GM19395 (cell line): ENCODE measurements around the gene CACNB2.

Experiments
- ATAC-seq: cut with Tn5 transposase; IDR thresholded peaks from one replicate; pipeline ENCODE4 v1.9.1; 2021; ENCODE audit warnings: mild to moderate bottlenecking, moderate library complexity; ENCODE audit not compliant: unreplicated experiment

Gene CACNB2

DNA sequence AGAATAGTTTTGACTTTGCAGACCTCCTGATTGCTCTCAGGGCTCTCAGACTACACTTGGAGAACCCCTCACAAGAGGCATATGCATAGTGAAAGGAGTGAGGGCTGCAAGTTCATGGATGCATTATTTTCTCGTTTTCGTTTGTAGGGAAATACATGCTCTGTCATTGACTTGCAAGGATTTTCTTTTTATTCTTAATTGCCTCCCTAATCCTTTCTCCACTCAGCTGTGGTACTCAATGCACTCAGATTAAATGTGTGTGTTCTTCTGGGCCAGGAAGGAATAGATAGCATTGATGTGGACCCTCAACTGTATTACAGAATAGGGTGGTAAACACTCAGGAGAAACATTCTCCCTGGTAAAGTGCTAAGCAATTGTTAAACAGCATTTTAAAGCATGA, 188.7 kb downstream of the CACNB2 start:
- ATAC-seq: no peak

DNA sequence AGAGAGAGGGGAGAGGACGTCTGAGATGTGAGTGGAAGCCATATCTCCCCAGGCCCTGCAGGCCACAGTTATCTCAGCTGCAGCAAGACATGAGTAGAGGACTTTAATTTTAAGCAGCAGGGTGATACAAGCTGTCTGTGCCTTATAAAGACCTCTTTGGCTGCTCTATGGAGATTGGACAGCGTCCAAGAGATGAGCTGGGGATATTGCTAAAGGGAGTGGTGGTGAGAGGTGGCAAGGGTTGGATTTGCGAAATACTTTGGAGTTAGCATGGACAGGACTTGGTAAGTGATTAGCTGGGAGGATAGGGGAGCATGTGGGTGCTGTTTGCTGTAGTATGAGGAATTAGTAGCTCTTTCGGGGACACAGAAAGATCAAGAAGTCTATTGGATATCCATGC, 191.8 kb downstream of the CACNB2 start:
- no peak for ATAC-seq

DNA sequence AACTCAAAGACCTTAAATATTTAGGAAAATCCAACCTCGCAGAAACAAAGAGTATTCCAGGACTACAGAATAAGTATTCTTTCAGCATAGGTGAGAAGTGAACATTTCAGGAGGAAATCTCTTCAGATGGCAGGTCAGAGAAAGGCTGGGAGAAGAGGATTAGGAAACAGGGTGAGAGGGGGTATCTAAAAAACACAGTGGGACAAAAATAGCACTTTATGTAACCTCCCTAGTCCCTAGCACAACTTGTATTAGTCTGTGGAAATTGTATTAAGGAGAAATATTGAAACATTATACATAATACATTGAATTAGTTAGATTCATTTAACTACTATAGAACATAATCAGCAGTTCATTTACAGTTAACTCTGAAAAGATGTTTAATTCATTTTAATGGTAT, 192.3 kb downstream of the CACNB2 start:
- no peak for ATAC-seq

DNA sequence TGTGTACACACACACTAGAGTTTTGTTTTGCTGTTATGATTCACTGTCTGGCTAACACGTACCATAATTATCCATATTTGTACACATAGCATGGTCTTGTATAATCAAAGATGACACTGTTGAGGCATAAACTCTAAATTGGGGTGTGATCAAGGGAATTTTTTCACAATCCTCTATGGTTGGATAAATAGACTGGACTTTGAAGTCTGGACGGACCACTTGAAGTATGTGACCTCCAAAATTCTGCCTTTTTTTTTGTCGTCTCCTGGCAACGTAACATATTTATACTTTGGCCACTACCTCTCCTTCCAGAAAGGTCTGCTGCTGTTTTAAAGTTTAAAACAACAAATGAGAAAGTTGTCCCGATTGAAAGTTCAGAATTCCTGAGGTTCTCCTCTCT, 193.4 kb downstream of the CACNB2 start:
- no peak for ATAC-seq

DNA sequence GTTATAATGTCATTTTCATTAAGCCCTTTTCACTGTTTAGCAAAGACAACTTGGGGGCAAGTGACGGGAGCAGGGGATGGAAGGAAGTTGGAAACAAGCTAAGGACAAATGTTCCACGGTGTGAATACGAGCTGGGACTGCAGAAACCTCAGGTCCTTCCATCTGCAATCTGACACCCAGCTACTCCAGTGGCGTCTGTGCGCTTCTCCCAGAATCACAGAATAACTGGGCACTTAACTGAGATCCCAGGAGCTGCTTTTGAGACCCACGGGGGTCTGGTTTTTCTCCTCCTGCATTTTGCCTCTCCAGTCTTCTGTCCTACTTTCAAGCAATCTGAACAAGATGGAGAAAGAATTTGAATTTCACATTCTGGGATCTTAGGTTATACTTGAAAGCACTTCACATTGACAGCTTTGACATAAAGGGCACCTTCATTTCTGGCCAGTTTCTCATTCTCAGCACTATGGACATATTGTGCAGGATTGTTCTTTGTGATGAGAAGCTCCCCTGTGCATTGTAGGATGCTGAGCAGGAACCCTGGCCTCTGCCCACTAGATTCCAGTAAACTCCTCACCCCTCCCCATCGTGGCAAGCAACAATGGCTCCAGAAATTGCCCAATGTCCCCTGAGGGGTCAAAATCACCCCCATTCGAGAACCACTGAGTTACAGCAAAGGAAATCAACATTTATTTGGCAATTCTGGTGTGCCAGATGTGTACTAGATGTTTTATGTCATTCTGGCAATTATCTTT, 194.1 kb downstream of the CACNB2 start:
- no peak for ATAC-seq

DNA sequence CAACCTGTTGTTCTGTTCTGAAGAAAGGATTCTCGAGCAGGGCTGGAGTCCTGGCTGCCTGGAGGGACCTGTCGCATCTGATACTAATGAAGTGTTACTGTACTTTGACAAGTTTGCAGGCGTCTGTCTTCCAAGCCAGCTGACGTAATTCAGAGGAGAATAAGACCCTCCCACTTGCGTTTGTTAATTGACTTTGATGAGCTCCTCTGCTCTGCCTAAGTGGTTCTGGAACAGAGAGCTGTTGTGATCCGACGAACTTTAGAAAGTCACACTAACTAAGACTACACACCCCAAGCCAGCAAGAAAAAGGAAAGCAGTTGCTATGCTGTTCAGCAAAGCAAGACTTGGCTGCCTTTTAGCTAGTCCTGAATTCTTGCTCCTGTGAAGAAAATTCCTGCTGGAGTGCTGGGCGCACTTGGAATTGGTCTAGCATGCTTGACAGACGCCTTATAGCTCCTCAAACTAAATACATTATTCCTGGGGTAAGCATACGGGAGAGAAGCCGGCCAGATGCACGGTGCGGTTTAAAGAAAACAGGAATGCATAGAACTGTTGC, 200.3 kb downstream of the CACNB2 start:
- no peak for ATAC-seq

DNA sequence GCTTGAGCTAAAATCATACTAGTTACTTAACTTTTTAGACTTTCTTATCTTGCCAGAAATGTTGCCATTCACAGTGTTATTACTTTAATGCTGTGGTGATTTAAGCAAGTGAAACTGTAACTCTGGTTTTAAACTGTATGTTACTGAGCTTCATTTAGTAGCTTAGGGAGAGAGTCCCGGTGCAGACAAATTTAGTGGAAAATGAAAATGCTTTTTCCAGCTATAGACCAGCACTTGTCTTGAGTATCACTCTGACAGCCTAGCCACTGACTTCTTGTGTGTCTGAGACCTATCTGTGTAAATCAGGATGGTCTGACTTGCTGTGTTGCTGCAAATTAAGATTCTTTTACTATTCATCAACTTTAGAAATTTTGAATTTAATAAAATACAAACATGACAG, 200.8 kb downstream of the CACNB2 start:
- no peak for ATAC-seq

DNA sequence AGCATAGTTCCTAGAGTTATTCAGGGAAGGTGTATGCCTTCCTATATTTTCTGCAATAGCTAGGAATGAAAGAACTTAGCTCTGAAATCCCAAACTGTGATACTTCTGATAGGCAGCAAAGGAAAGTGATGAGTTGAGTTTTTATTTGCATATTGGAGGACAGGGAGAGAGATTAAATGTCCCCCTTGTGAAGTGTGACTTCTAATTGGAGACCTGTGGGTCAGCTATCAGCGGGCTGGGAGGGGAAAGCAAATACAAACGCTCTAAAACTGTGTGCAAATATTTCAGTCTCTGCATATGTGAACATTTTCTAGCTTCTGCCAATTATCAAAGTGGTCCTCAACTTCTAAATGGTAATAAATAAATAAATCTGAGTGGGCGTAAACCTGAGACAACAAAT, 203.3 kb downstream of the CACNB2 start:
- ATAC-seq: no peak

DNA sequence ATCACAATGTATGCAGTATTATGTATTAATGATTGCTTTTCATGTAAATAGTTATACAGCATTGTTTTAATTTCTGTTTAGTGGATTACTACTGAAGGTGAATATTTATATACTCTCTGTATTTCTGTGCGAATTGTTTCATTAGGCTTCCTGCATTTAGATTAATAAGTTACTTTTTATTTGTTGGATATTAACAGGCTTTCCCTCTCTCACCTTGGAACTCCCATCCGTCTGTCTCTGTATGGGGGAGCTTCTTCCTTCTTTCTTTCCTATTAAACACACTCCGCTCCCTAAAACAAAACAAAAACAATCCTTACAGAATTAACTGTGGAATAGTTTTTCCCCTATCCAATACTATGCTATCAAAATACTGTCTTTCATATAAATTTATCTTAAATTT, 205.1 kb downstream of the CACNB2 start:
- no peak for ATAC-seq

DNA sequence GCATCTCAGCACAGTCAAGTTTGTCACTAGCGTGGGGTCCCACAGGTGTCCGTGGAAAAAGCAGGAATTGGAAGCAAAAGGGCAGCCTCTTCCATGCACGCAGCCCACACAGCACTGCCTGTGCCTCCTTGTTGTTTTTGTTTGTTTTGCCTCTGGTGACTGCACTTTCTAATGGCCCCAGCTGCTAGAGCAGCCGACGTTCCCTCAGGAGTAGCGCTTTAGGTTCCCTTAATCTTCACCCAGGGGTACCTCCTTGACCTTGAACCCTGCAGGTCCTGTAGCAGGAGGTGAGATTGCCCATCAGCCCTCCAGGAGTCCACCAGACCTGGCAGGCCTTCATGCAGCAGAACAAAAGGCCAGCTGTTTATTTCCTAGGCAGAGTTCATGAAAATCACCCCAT, 210.1 kb downstream of the CACNB2 start:
- no peak for ATAC-seq

DNA sequence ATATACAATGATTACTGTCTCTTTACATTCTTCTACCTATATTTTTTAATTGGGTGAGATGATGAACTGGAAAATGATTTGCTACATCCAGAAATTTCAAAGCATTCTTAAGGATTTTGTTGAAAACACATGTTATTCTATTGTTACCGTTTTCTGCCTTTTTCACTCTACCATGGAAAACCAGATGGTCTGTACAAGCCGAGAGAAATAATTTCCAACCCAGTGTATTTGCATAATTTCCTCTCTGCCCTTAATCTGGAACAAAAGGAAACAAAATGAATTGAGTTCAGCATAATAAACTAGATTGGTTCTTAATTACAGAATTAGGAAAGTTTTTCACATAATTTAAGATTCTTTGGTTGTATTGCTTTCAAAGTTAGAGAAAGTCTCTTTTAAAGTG, 211.2 kb downstream of the CACNB2 start:
- no peak for ATAC-seq

DNA sequence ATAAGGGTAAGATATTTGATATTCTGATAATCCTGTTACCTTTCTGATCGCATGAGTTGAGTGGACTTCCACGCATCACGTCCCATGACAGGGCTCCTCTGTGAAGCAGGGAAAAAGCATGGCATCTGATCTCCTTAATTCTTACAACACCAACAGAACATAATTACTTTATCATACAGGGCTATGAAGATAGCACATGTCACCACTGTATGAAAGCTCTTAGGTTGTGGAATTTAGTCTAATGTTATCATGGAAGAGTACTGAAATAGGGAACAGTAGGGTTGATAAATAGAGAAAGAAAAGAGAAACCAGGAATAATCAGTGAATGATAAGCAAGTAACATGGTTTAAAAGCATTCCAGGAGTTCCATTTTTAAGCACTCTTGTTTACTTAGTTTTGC, 212.0 kb downstream of the CACNB2 start:
- ATAC-seq: no peak

DNA sequence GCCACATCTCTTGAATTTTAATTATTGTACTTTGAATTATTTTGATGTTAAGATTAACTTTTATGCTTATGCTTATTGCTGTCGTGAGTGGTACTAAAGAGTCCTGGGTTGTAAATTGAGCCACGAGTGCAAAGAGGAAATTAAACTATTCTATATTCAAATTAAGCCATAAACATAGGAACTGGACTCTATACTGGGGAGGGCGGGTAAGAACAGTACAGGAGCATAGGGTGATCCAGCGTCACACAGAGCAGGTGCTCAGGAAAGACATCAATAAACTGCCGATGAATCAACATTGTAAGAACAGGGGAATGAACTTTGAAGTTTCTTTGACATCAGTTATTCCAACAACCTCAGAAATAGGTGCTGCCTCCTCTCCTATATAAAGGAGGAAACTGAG, 219.6 kb downstream of the CACNB2 start:
- no peak for ATAC-seq

DNA sequence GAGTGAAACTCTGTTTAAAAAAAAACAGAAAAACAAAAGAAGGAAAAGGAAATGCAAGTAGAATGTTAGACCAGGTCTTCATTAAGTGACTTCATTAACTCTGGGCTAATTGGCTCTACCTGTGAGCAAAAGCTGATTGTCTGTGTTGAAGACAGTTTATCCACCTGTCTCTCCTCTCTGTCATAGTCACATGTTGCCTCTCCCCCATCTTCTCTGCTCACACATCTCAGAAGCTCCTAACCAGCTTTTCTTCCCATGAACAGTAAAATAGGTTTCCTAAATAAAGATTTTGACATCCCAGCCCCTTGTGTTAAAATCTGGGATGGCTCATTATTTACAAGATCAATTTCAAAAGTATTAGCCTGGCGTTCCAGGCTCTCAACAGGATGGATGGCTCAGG, 222.7 kb downstream of the CACNB2 start:
- no peak for ATAC-seq

DNA sequence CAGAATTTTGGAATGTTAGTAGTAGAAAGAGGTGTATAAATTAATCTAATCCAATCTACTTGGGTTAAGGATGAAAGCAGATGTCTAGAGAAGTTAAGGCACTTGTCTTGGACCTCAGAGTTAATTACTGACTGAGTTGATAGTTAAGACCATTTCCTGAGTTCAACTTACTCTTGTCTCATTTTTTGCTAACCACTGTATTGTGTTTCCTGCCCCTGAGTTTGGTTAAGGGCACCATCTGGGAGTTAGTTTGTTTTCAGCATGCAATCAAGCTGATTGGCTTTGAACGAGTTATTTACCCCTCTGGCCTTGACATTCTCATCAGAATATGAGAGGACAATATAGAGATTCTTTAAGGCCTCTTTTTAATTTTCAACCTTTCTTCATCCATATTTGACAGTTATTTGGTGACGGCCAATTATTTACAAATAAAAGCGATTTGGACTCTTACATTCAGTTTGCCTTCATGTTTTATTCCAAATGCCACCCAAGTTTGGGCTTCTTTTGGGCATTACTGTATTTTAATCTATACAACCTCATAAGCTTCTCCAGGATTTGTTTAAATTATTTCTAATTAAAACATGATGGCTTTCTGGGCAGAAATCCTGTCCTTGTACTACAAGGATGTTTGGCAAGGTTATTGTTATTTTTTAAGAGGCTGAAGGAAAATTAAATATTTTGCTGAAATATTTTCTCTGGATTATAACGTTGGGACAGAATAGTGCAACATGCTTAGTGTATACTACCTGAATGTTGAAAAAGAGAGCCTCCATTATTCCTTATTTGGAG, 225.0 kb downstream of the CACNB2 start:
- peak; percentile 63 for ATAC-seq

DNA sequence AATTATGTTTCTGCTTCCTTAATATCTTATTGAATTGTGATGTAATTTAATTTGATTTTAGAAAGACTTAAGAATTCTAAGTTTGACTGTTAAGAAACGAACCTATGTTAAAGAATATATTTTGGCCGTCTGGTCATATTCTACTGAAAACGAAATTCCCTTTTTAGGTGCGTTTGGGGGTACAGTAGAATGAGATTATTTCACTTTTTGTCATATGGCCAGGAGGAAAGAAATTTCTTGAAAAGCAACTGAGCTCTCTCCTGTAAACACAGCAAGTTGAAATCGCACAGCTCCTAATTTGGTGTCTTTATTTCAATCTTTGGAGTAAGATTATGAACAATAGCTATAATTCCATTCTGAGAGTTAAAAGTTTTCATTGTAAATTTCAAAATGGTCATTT, 227.6 kb downstream of the CACNB2 start:
- ATAC-seq: no peak

DNA sequence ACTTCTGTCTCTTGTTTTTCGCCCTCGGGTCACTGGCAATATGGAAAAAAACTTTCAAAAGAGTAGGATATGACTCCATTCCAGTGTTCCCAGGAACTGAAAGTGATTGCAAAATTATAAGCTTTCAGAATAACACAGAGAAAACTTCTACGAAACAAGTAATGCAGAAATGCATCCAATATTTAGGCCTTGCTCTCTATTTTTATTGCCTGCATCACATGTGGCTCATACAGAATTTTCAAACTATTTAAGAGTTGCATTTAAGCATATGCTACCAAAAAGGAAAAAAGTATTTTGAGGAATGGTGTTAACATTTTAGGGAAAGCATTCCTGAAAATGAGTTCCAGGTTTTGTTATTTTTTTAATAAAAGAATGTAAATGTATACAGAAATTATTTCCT, 228.0 kb downstream of the CACNB2 start:
- ATAC-seq: no peak

DNA sequence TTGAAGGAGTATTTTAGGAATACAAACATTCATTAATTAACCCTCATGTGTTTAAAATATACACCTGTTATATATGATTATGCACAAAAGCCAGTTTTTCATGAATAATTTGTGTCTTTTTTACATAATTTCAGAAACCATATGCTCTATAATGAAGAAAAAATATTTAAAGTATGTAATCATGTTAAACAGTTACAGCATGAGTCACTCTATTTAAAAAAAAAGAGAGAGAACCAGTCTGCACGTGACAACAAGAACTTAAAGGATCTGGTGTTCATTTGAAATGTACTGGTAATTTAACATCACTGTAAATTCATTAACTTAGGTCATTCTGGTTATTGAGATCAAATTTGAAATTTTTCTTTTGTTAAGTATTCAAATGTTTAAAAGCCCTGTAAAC, 228.5 kb downstream of the CACNB2 start:
- no peak for ATAC-seq

DNA sequence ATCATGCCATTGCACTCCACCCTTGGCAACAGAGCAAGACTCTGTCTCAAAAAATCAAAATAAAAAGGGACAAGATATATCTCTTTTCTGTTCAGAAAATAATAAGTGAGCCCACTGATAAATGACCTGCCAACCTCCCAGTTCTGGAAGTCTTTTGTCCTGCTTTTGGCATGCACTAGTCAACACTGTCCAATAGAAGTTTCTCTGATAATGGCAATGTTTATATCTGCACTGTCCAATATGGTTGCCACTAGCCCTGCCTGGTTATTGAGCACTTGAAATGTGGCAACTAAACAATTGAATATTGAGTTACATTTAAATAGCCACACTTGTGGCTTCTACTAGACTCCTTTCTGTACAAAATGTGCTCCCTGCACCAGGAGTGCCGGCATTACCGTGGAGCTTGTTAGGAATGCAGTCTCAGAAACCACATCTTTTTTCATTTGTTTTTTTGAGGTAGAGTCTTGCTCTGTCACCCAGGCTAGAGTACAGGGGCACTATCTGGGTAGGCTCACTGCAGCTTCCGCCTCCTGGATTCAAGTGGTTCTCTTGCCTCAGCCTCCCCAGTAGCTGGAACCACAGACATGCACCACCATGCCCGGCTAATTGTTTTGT, 229.7 kb downstream of the CACNB2 start:
- no peak for ATAC-seq

DNA sequence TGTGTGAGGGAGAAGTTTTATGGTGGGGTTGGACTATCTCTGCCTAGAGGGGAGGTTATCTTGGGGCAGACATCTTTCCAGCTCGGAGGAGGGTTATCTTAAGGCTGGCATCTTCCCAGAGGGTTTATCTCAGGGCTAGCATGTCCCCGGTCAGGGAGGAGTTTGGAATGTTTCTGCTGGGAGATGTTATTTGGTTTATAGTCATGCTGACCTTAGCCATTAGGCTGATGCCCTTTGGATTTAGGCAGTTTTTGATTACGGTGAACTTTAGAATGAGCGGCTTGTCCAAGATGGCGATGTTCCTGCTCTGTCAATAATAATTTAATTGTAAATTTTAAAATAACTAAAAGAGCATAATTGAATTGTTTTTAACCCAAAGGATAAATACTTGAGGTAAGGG, 236.4 kb downstream of the CACNB2 start:
- no peak for ATAC-seq

DNA sequence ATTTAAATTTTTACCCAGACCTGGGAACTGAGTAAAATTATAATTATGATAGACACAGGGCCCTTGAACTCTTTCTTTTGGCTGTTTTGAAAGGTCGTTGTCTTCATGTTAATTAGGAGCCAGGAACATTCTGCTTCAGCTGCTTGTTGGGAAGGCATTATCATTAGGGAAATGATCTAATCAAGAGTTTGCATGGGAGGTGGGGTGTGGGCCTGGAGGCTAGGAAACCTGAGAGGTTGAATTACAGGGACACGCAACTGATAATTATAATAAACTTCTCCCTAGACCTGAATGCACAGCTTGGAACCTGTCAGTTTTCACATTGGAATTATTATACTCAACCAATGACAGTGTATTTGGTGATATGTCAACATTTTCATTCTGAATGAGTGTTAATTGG, 237.7 kb downstream of the CACNB2 start:
- ATAC-seq: no peak

DNA sequence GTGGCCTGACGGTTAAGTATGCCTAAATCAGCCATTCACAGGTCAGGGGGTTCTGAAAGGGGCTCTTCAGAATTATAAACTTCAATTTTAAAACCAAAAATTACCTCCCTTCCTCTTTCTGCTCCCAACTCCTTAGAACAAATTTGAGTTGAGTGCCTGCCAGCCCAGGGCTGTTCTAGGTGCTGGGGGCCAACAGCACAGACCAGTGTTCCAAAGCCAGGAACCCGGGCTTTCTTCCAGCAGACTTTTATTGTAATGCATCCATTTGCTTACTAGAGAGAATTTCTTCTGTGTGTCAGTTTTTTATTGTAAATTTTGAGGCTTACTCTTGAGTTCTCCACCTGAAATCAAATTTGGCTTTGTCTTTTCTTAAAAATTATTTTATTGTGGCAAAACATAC, 238.5 kb downstream of the CACNB2 start:
- no peak for ATAC-seq
